HEK293T (cell line): ENCODE data around the gene AMN1.

Experiments
- BHLHE40 ChIP-seq: fragments of 450-650 bp; IDR thresholded peaks from 2 replicates; pipeline ENCODE4 v1.6.1; 2016; ENCODE audit warnings: mild to moderate bottlenecking, moderate library complexity, borderline replicate concordance
- FOXM1 ChIP-seq: fragments of 450-650 bp; IDR thresholded peaks from 2 replicates; pipeline ENCODE4 v1.6.1; 2017; ENCODE audit warnings: mild to moderate bottlenecking, borderline replicate concordance
- HDGF ChIP-seq: fragments of 450-650 bp; IDR thresholded peaks from 2 replicates; pipeline ENCODE4 v1.6.1; 2017; ENCODE audit warnings: antibody characterized with exemption, borderline replicate concordance
- TARDBP ChIP-seq: fragments of 450-650 bp; IDR thresholded peaks from 2 replicates; pipeline ENCODE4 v1.6.1; 2016
- ZNF384 ChIP-seq: fragments of 450-650 bp; IDR thresholded peaks from 2 replicates; pipeline ENCODE4 v1.6.1; 2016

GRCh38 chr12:31651893-31652521, 76.8 kb downstream of the AMN1 start:
- TF ChIP-seq ZNF384 (no peak), TARDBP (no peak), BHLHE40 (no peak), FOXM1 (no peak), HDGF (no peak)
